ENCODE results near the gene SSR2. TPM values are rescaled to one million over a fixed set of nuclear protein-coding genes. Genes with fewer than 3 reads are reported as not detected.

SSR2 gene
- total RNA-seq, 2 donors from 2014 or later, result 193 TPM

- H3K9me3 Mint-ChIP-seq, result no peaks in the 10 kb centered on the region
- H3K4me1 ChIP-seq (ENCODE audit: control insufficient read depth, insufficient read depth, low read length), result peaks cover 2% of the 10 kb centered on the region
- no peak overlapping the region for H3K4me3 Mint-ChIP-seq
- no peaks in the 10 kb centered on the region for H3K27me3 ChIP-seq (ENCODE audit: control insufficient read depth, insufficient read depth, low read length, poor library complexity, severe bottlenecking)
- no peaks in the 10 kb centered on the region for H3K27me3 Mint-ChIP-seq (ENCODE audit: insufficient read depth)
- H3K4me3 ChIP-seq (ENCODE audit: low read length), result no peak overlapping the region
- WGBS, 2 experiments (ENCODE audit: insufficient coverage in 1 of 2, insufficient read length in 1 of 2), result 91 to 95% methylated on average over 3 of the region's 3 CpGs
- H3K27ac ChIP-seq (ENCODE audit: low read depth, low read length), result no peak overlapping the region
- TF ChIP-seq CTCF (conservative IDR thresholded peaks at IDR 0.05), result no peak
- no peaks in the 10 kb centered on the region for H3K36me3 ChIP-seq (ENCODE audit: control insufficient read depth, insufficient read depth, low read length)
- no peak overlapping the region for H3K9ac ChIP-seq (ENCODE audit: extremely low read depth, low read length, poor library complexity, severe bottlenecking)
- H3K4me1 Mint-ChIP-seq, result peaks cover 41% of the 10 kb centered on the region
- H3K27ac Mint-ChIP-seq, result peak overlapping the region; percentile 17
- no peak for DNase-seq
- no peaks in the 10 kb centered on the region for H3K9me3 ChIP-seq (ENCODE audit: control insufficient read depth, low read length)
- peaks cover 29% of the 10 kb centered on the region for H3K36me3 Mint-ChIP-seq (ENCODE audit: low read depth)
These were observed 44.5 kb upstream of the SSR2 start for GRCh38 chr1:156065212-156065611.

- WGBS, 2 experiments (ENCODE audit: insufficient coverage in 1 of 2, insufficient read length in 1 of 2), result 88 to 92% methylated on average over 2 of the region's 2 CpGs
- Mint-ChIP-seq H3K36me3 (ENCODE audit: low read depth) (peaks cover 24% of the 10 kb centered on the region), H3K27ac (no peak overlapping the region), H3K4me1 (peaks cover 41% of the 10 kb centered on the region), H3K9me3 (no peaks in the 10 kb centered on the region), H3K27me3 (ENCODE audit: insufficient read depth) (no peaks in the 10 kb centered on the region), H3K4me3 (no peak overlapping the region)
- H3K27me3 ChIP-seq (ENCODE audit: control insufficient read depth, insufficient read depth, low read length, poor library complexity, severe bottlenecking), result no peaks in the 10 kb centered on the region
- no peaks in the 10 kb centered on the region for H3K36me3 ChIP-seq (ENCODE audit: control insufficient read depth, insufficient read depth, low read length)
- no peak for TF ChIP-seq CTCF (conservative IDR thresholded peaks at IDR 0.05)
- H3K4me1 ChIP-seq (ENCODE audit: control insufficient read depth, insufficient read depth, low read length), result peaks cover 2% of the 10 kb centered on the region
- H3K9ac ChIP-seq (ENCODE audit: extremely low read depth, low read length, poor library complexity, severe bottlenecking), result no peak overlapping the region
- H3K27ac ChIP-seq (ENCODE audit: low read depth, low read length), result no peak overlapping the region
- no peak for DNase-seq
- no peak overlapping the region for H3K4me3 ChIP-seq (ENCODE audit: low read length)
- H3K9me3 ChIP-seq (ENCODE audit: control insufficient read depth, low read length), result no peaks in the 10 kb centered on the region
These were observed 43.9 kb upstream of the SSR2 start for GRCh38 chr1:156064615-156065014.

GRCh38 chr1:156063997-156064285 lies 43.2 kb upstream of the SSR2 start:
- no peak overlapping the region for H3K27ac ChIP-seq (ENCODE audit: low read depth, low read length)
- TF ChIP-seq CTCF (conservative IDR thresholded peaks at IDR 0.05), result no peak
- Mint-ChIP-seq H3K27me3 (ENCODE audit: insufficient read depth) (no peaks in the 10 kb centered on the region), H3K9me3 (no peaks in the 10 kb centered on the region), H3K36me3 (ENCODE audit: low read depth) (peaks cover 19% of the 10 kb centered on the region), H3K4me1 (peaks cover 45% of the 10 kb centered on the region), H3K27ac (peak overlapping the region; percentile 87), H3K4me3 (no peak overlapping the region)
- DNase-seq, result peak; percentile 77
- H3K36me3 ChIP-seq (ENCODE audit: control insufficient read depth, insufficient read depth, low read length), result no peaks in the 10 kb centered on the region
- H3K4me3 ChIP-seq (ENCODE audit: low read length), result no peak overlapping the region
- H3K9ac ChIP-seq (ENCODE audit: extremely low read depth, low read length, poor library complexity, severe bottlenecking), result no peak overlapping the region
- H3K4me1 ChIP-seq (ENCODE audit: control insufficient read depth, insufficient read depth, low read length), result peaks cover 2% of the 10 kb centered on the region
- H3K27me3 ChIP-seq (ENCODE audit: control insufficient read depth, insufficient read depth, low read length, poor library complexity, severe bottlenecking), result no peaks in the 10 kb centered on the region
- no peaks in the 10 kb centered on the region for H3K9me3 ChIP-seq (ENCODE audit: control insufficient read depth, low read length)
- WGBS, 2 experiments (ENCODE audit: insufficient coverage in 1 of 2, insufficient read length in 1 of 2), result 40% methylated on average over 2 of the region's 2 CpGs; no CpG with 5 or more reads in 1 of the 2 experiments

All from endodermal cell (in vitro differentiated cells).